ENCODE results near the gene INPP5K. TPM values are rescaled to one million over a fixed set of nuclear protein-coding genes. Genes with fewer than 3 reads are reported as not detected.

Gene INPP5K
- total RNA-seq, 4 donors from 2014 or later = 168 to 321 (median 200) TPM

- TF ChIP-seq CTCF (IDR thresholded peaks at IDR 0.05; ENCODE audit: low read depth) = no peak
These were observed 37.2 kb upstream of the INPP5K start for GRCh38 chr17:1553354-1554266.

- no peak for TF ChIP-seq CTCF (IDR thresholded peaks at IDR 0.05; ENCODE audit: low read depth)
These were observed 36.5 kb upstream of the INPP5K start for GRCh38 chr17:1552932-1553331.

- TF ChIP-seq CTCF (IDR thresholded peaks at IDR 0.05; ENCODE audit: low read depth) = no peak
These were observed 35.3 kb upstream of the INPP5K start for GRCh38 chr17:1551741-1552140.

- no peak for TF ChIP-seq CTCF (IDR thresholded peaks at IDR 0.05; ENCODE audit: low read depth)
These were observed 31.6 kb upstream of the INPP5K start for GRCh38 chr17:1548032-1548431.

GRCh38 chr17:1546292-1546922 lies 30.0 kb upstream of the INPP5K start:
- TF ChIP-seq CTCF (IDR thresholded peaks at IDR 0.05; ENCODE audit: low read depth) = no peak

GRCh38 chr17:1545618-1546017 lies 29.2 kb upstream of the INPP5K start:
- no peak for TF ChIP-seq CTCF (IDR thresholded peaks at IDR 0.05; ENCODE audit: low read depth)

GRCh38 chr17:1542316-1542715 lies 25.9 kb upstream of the INPP5K start:
- no peak for TF ChIP-seq CTCF (IDR thresholded peaks at IDR 0.05; ENCODE audit: low read depth)
